GM21528 (cell line): ENCODE measurements around the gene EPG5.
"Not testable (repeated sequence)": the region's sequence is repeated elsewhere in the genome, so short reads cannot be mapped to it uniquely, and the experiment has no call there.

Source experiments
- ATAC-seq: cut with Tn5 transposase; IDR thresholded peaks from one replicate; pipeline ENCODE4 v1.9.1; 2021; ENCODE audit warnings: mild to moderate bottlenecking, moderate library complexity; ENCODE audit not compliant: unreplicated experiment, low FRiP score

Gene EPG5

GRCh38 chr18:45841060-45841764 is 125.9 kb downstream of the EPG5 start:
- ATAC-seq, result no peak

- ATAC-seq, result no peak
Measured at GRCh38 chr18:45839414-45840395, 127.4 kb downstream of the EPG5 start.

GRCh38 chr18:45838302-45839070 is 128.6 kb downstream of the EPG5 start:
- no peak for ATAC-seq

- no peak for ATAC-seq
Measured at GRCh38 chr18:45837283-45838070, 129.7 kb downstream of the EPG5 start.

- no peak for ATAC-seq
Measured at GRCh38 chr18:45836242-45837205, 130.6 kb downstream of the EPG5 start.

GRCh38 chr18:45835057-45835636 is 132.0 kb downstream of the EPG5 start:
- ATAC-seq, result no peak

- no peak for ATAC-seq
Measured at GRCh38 chr18:45834306-45834705, 132.8 kb downstream of the EPG5 start.

- no peak for ATAC-seq
Measured at GRCh38 chr18:45833846-45834245, 133.3 kb downstream of the EPG5 start.

- ATAC-seq, result no peak
Measured at GRCh38 chr18:45830917-45831316, 136.2 kb downstream of the EPG5 start.

- ATAC-seq, result no peak
Measured at GRCh38 chr18:45829855-45830254, 137.3 kb downstream of the EPG5 start.

GRCh38 chr18:45828917-45829811 is 138.0 kb downstream of the EPG5 start:
- ATAC-seq, result no peak

- ATAC-seq, result not testable (repeated sequence)
Measured at GRCh38 chr18:45826716-45827115, 140.4 kb downstream of the EPG5 start.

GRCh38 chr18:45826084-45826483 is 141.0 kb downstream of the EPG5 start:
- no peak for ATAC-seq

- no peak for ATAC-seq
Measured at GRCh38 chr18:45825258-45826044, 141.7 kb downstream of the EPG5 start, which contains the start of gene SIGLEC15. Gene SIGLEC15 (plus strand): TSS chr18:45825675. CDS start chr18:45825729, 54 bp downstream.

- no peak for ATAC-seq
Measured at GRCh38 chr18:45821711-45822110, 145.4 kb downstream of the EPG5 start.

GRCh38 chr18:45821026-45821425 is 146.1 kb downstream of the EPG5 start:
- no peak for ATAC-seq
